Stimulated activated CD4-positive, alpha-beta T cell treated with anti-CD3 and anti-CD28 coated beads, Interleukin-1b, Interleukin-23, amount 100 ng/mL, for 48 hours (primary cell): ENCODE results near the gene CANT1.
"Not testable (repeated sequence)": the region's sequence is repeated elsewhere in the genome, so short reads cannot be mapped to it uniquely, and the experiment has no call there.

ENCODE experiments used
- DNase-seq: peaks from one replicate; pipeline ENCODE4 v3.0.0-alpha.2; 2020

The CANT1 gene

DNA sequence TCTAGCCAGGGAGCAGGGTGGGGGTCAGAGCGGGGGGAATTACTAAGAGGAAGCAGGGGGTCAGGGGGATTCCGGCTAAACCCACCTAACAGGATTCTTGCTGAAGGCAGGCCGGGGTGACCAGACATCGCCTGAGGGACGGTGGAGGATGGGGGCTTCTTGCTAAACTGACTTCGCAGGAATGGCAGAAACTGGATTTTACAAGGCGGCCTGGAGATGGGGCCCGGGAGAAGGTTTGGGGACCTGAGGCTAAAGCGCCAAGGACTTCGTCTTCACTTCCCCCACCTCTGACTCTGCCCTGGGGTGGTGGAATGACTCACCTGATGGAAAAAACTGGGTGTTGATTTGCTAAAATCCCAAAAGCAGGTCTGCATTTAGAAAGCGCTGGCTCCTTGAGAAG, 53.3 kb downstream of the CANT1 start:
- no peak for DNase-seq

DNA sequence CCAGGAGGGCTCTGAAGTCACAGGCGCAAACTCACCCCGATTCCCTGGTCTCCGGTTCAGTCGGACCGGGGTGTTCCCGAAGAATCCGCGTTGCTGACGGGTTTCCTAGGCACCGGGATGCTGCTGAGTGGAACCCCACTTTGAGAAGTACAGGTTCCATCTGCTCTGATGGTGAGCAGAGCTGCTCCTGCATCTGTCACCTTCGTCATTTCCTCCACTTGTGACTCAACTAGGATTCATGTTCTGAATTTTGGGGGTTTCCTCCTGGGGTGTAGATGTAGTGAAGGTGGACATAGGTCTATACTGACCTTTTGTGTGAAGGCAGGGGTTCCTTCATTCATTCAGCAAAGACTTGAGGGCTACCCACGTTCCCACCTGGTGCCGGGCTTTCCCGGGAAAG, 54.9 kb downstream of the CANT1 start:
- DNase-seq, result no peak

DNA sequence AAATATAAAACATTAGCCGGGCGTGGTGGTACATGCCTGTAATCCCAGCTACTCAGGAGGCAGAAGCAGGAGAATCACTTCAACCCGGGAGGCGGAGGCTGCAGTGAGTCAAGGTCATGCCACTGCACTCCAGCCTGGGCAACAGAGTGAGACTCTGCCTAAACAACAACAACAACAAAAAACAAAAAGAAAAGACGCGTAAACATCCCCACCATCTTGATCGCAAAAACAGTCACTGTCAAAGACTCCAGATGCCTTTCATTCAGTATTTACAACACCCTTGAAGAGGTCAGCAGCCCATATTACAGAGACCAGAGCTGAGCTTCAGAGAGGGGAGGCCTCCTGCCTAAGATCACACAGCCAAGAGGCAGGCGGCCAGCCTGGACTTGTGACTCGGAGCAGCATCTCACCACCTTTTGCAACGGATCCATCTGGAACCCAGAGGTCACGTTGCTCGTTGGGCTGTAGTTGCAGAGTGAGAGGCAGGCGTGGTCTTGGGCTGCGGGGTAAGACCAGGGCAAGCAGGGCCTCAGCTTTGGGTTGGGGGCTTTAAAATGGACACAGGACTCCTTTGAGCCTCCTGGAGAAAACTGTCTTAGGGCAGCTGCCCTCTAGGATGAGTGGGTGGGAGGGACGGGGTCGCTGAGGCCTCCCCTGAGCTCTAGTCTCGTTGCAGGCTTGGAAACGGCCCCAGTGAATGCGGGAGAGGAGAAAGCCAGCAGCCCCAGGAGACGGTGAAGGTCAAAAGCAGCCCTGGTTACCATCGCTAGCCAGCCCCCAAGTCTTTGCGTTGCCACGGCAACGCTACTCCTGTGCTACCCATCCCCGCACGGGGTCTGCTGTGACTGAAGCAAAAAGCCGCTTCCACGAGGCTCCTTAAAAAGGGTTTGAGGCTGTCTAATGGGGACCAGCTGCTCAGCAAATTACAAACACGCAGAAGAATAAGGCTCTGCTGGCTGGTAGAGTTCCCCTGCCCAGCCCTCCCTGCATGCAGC, 55.9 kb downstream of the CANT1 start:
- DNase-seq, result no peak

DNA sequence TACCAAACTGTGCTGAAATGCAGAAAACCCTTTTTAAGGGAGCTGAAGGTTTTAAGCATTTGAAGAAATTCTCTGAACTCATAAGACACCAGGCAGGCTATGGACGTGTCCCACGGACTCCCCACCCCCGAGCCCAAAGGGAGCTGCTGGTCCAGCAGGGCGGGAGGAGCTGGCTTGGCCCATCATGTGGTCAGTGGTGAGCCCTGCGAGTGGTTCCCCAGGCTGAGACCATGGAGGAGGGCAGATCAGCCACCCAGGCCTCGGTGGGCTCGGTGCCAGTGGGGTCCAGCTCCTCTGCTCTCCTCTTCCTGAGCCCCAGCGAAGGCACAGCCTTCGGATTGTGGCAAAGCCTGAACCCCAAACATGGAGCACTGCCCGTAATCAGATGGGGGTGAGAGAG, 56.9 kb downstream of the CANT1 start:
- DNase-seq, result no peak

DNA sequence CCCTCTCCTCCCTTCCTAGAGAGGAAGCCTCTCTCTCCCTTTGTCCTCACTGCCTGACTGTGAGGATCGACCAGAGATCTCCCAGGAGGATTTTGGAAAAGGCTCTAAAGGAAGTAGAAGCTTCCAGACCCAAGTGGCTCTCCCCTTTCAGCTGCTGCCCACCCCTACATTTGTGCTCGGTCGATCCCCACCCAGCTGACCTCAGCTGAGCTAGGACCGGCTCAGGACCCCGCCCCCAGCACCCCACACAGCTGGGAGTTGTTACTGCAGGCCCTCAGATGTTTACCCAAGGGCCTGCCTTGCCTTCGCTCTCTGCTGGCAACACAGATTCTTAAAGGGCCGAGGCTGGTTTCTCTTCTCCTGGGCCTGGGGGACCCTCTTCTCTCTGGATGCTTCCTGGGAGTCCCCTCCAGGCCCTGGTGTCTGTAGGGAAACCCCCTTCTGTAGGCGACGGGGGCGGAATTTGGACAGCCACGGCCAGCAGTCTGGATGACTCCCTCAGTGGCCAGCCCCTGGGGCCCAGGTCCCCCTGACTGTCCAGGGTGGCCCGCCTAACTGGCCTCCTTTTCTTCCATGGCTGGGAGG, 57.5 kb downstream of the CANT1 start:
- no peak for DNase-seq

DNA sequence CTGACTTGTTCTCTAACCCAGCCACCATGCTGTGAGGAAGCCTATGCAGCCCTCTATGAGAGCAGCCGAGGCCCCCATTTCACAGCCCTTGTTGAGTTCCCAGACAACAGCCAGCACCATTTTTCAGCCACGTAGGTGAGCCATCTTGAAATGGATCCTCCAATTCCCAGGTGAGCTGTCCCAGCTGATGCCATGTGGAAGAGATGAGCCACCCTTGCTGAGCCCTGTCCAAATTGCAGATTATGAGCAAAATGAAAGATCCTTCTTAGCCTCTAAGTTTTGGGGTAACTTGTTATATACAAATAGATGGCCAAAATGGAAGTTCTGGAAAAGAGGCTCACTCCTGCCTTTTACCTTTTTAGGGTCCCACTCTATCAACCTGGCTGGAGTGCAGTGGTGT, 58.7 kb downstream of the CANT1 start:
- DNase-seq, result no peak

DNA sequence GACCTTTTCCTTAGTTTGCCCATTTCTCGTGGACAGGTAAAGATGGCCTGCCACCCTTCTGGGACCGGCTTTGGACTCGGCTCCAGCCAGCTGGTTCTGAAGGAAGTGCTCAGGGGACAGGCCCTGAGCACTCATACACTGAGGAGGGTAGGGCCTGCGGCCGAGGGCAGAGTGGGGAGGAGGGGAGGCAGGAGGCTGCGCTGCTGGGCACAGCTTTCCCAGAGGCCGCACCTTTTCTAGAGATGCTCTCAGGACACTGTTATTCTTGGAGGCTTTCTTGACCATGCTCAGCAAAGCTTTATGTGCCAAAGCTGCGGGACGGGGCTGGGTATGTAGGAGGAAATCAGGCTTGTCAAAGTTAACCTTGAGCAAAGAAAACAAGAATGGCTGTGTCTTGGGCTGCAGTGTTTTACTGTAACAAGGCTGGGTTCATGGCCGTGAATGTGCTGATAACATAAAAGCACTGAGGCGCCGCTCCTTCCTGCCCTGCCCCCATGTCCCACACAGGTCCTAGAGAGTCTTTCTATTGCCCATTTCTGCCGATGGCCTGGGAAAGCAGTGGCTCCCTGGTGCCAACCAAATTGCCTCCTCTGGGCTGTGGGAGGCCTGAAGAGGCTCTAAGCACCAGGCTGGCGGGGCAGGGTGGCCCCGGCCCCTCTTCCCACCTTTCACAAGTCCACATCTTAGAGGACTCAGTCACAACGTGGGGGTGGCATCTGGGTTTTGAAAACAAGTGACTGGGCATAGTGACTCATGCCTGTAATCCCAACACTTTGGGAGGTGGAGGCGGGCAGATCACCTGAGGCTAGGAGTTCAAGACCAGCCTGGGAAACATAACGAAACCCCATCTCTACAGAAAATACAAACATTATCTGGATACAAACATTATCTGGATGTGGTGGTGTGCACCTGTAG, 62.1 kb downstream of the CANT1 start:
- DNase-seq, result no peak

DNA sequence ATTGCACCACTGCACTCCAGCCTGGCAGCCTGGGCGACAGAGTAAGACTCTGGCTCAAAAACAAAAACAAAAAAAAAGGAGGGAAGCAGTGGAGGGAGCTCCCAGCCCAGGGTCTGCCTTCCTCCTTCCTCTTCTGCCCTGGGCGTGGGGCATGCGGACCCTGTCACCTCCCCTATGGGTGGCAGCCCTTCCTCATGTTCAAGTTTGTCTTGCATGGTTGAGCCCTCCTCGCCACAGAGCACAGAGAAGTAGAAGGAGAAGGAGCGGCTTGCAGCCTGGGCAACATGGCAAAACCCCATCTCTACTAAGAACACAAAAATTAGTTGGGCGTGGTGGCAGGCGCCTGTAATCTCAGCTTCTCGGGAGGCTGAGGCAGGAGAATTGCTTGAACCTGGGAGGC, 62.9 kb downstream of the CANT1 start:
- DNase-seq, result no peak

DNA sequence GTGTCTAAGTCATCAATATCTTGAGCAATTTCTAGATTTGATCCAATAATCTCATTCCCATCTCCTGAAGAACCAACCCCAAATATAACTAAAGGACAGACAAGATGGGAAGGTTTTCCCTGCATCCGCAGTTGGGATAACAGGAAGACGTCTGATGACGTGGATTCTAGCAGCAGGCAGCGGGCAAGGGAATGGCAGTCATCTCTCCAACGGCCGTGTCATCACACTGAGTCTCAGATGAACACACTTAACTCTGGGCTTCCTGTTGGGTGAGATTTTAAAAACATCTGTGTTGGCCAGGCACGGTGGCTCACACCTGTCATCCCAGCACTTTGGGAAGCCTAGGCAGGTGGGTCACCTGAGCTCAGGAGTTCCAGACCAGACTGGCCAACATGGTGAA, 63.4 kb downstream of the CANT1 start:
- DNase-seq, result no peak

DNA sequence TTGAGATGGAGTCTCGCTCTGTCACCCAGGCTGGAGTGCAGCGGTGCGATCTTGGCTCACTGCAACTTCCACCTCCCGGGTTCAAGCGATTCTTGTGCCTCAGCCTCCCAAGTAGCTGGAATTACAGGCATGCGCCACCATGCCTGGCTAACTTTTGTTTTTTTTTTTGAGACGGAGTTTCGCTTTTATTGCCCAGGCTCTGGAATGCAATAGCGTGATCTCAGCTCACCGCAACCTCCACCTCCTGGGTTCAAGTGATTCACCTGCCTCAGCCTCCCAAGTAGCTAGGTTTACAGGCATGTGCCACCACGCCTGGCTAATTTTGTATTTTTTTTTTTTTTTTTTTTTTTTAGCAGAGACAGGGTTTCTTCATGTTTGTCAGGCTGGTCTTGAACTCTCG, 64.1 kb downstream of the CANT1 start:
- not testable (repeated sequence) for DNase-seq

DNA sequence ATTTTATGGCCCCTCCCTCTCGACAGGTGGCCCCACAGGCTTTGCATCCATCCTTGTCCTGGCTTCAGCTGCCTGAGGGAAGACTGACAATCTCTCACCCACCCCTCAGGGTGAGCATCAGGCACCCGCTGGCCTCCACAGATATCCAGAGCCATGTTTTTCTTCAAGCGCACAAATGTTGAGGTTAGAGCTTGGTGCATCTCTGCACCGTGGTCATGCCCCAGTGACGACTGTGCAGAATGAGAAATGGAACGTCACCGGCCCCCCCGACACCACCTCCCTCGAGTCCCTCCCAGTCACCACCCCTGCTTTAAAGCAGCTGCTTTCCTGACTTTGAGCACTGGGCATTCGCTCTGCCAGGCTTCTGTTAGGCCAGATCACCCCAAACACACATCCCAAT, 64.6 kb downstream of the CANT1 start:
- DNase-seq, result no peak

DNA sequence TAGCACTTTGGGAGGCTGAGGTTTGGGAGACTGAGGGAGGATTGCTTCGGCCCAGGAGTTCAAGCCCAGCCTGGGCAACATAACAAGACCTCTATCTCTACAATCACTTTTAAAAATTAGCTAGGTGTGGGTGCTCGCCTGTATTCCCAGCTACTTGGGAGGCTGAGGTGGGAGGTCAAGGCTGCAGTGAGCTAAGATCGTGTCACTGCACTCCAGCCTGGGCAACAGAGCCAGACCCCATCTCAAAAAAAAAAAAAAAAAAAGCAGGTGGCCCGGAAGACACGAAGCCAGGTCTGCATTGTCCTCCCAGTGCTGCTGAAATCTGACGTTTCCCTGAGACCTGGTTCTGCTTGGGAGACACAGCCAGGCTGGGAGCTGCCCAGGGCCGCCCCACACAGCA, 65.5 kb downstream of the CANT1 start:
- no peak for DNase-seq
